ENCODE results near the gene OTC. TPM values are rescaled to one million over a fixed set of nuclear protein-coding genes. Genes with fewer than 3 reads are reported as not detected.
A peak's percentile ranks its signal among the peaks of the same experiment; 100 is the strongest.

OTC gene
- total RNA-seq, 6 donors from 2014 or later: 0.69 to 2.5 (median 0.76) TPM; not detected in 3

- ATAC-seq (ENCODE audit: low FRiP score in 2 of 2) (no peak), DNase-seq (no peak)
- Histone ChIP-seq H3K27ac (peak overlapping the region in 1 of 4 donors; percentile 6), H3K4me3 (no peak overlapping the region), H3K9me3 (no peaks in the 10 kb centered on the region), H3K27me3 (no peaks in the 10 kb centered on the region), H3K4me1 (no peaks in the 10 kb centered on the region), H3K36me3 (no peaks in the 10 kb centered on the region)
- TF ChIP-seq EP300 (IDR thresholded peaks at IDR 0.05) (no peak), POLR2A (IDR thresholded peaks at IDR 0.05) (no peak), CTCF (IDR thresholded peaks at IDR 0.05) (no peak), POLR2AphosphoS5 (IDR thresholded peaks at IDR 0.05) (no peak)
- WGBS, 2 donors: 48 to 79% methylated on average over 2 of the region's 2 CpGs
These were observed 16.4 kb downstream of the OTC start for GRCh38 chrX:38368774-38369173.

GRCh38 chrX:38371641-38372040, 19.2 kb downstream of the OTC start:
- Histone ChIP-seq H3K27ac (no peak overlapping the region), H3K27me3 (no peaks in the 10 kb centered on the region), H3K4me1 (no peaks in the 10 kb centered on the region), H3K9me3 (no peaks in the 10 kb centered on the region), H3K4me3 (no peak overlapping the region), H3K36me3 (no peaks in the 10 kb centered on the region)
- no peak for ATAC-seq (ENCODE audit: low FRiP score in 2 of 2)
- no peak for TF ChIP-seq POLR2A (IDR thresholded peaks at IDR 0.05)
- 58 to 74% methylated on average over 2 of the region's 2 CpGs for WGBS, 2 donors
- no peak for DNase-seq

- H3K9me3 ChIP-seq: no peaks in the 10 kb centered on the region
- no peaks in the 10 kb centered on the region for H3K4me1 ChIP-seq
- DNase-seq (no peak), ATAC-seq (ENCODE audit: low FRiP score in 2 of 2) (no peak)
- H3K36me3 ChIP-seq: no peaks in the 10 kb centered on the region
- H3K27ac ChIP-seq: no peak overlapping the region
- no peaks in the 10 kb centered on the region for H3K27me3 ChIP-seq
- TF ChIP-seq POLR2A (IDR thresholded peaks at IDR 0.05): no peak
- no peak for TF ChIP-seq EP300 (IDR thresholded peaks at IDR 0.05)
- TF ChIP-seq POLR2AphosphoS5 (IDR thresholded peaks at IDR 0.05): no peak
- no peak for TF ChIP-seq CTCF (IDR thresholded peaks at IDR 0.05)
- no peak overlapping the region for H3K4me3 ChIP-seq
- 85 to 90% methylated on average over 3 of the region's 3 CpGs for WGBS, 2 donors
These were observed 22.0 kb downstream of the OTC start for GRCh38 chrX:38374431-38374830.

- ATAC-seq (ENCODE audit: low FRiP score in 2 of 2) (no peak), DNase-seq (no peak)
- H3K27ac ChIP-seq: no peak overlapping the region
- H3K9me3 ChIP-seq: no peaks in the 10 kb centered on the region
- no peaks in the 10 kb centered on the region for H3K4me1 ChIP-seq
- TF ChIP-seq POLR2A (IDR thresholded peaks at IDR 0.05): no peak
- TF ChIP-seq CTCF (IDR thresholded peaks at IDR 0.05): peak in 2 of 6 experiments; percentile 16 to 17
- 10 to 33% methylated on average over 1 of the region's 1 CpG for WGBS, 2 donors
- H3K36me3 ChIP-seq: no peaks in the 10 kb centered on the region
- no peaks in the 10 kb centered on the region for H3K27me3 ChIP-seq
- no peak overlapping the region for H3K4me3 ChIP-seq
These were observed 23.5 kb downstream of the OTC start for GRCh38 chrX:38375891-38376290.

- ATAC-seq (ENCODE audit: low FRiP score in 2 of 2): no peak
- no peak overlapping the region for H3K27ac ChIP-seq
- no peak overlapping the region for H3K4me3 ChIP-seq
- no peaks in the 10 kb centered on the region for H3K36me3 ChIP-seq
- no peak for DNase-seq
- H3K9me3 ChIP-seq: no peaks in the 10 kb centered on the region
- H3K4me1 ChIP-seq: no peaks in the 10 kb centered on the region
- WGBS, 2 donors: 49 to 80% methylated on average over 1 of the region's 1 CpG
- TF ChIP-seq CTCF (IDR thresholded peaks at IDR 0.05) (no peak), EP300 (IDR thresholded peaks at IDR 0.05) (no peak), POLR2AphosphoS5 (IDR thresholded peaks at IDR 0.05) (no peak)
- H3K27me3 ChIP-seq: no peaks in the 10 kb centered on the region
These were observed 24.3 kb downstream of the OTC start for GRCh38 chrX:38376747-38377146.
